ENCODE results near the gene STXBP2. TPM values are rescaled to one million over a fixed set of nuclear protein-coding genes. Genes with fewer than 3 reads are reported as not detected.

Gene STXBP2
- total and polyA plus RNA-seq, 8 donors: 32.5 to 277 (median 41.7) TPM

DNA sequence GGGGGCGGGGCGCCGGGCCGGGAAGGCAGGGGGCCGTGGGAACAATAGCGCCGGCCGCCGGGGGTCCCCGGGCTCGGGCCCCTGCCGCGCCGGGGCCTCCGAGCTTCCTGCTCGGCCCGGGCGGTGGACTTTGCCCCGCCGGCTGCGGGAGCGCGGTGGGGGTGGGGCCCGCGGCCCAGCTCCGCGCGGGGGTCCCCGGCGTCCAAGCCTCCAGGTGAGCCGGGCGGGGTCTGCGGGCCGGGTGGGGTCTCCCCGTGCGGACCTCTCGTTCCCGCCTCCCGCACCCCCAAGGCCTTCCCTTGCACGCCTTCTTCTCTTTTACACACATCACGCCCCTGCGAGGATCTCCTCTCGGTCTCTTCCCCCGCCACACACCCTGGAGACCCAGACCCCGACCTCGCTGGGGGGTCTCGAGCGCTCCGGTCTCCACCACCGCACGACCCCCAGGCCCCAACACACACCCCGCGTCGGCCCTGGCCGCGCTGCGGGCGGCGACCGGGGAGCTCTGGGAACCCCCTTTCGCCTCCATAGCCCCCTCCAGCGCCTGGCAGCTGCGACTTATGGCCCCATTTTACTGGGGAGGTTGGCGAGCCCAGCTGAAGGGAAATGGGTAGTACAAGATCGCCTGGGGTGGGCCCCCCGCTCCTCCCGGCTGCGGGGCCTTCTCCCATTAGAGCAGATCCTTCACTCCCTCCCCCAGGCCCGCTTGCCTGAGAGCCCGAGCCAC, 40.5 kb upstream of the STXBP2 start:
- DNase-seq (no peak), ATAC-seq (peak; percentile 10)
- Histone ChIP-seq H3K9me3 (no peaks in the 10 kb centered on the region), H3K4me3 (peak overlapping the region; percentile 29 to 41), H3K27ac (no peak overlapping the region), H3K27me3 (peaks cover 20 to 70% of the 10 kb centered on the region in 2 donors), H3K4me1 (peaks cover 0 to 9% of the 10 kb centered on the region in 2 donors), H3K36me3 (no peaks in the 10 kb centered on the region)
- TF ChIP-seq, protein P1, sequence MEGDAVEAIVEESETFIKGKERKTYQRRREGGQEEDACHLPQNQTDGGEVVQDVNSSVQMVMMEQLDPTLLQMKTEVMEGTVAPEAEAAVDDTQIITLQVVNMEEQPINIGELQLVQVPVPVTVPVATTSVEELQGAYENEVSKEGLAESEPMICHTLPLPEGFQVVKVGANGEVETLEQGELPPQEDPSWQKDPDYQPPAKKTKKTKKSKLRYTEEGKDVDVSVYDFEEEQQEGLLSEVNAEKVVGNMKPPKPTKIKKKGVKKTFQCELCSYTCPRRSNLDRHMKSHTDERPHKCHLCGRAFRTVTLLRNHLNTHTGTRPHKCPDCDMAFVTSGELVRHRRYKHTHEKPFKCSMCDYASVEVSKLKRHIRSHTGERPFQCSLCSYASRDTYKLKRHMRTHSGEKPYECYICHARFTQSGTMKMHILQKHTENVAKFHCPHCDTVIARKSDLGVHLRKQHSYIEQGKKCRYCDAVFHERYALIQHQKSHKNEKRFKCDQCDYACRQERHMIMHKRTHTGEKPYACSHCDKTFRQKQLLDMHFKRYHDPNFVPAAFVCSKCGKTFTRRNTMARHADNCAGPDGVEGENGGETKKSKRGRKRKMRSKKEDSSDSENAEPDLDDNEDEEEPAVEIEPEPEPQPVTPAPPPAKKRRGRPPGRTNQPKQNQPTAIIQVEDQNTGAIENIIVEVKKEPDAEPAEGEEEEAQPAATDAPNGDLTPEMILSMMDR (IDR thresholded peaks at IDR 0.05): no peak
- intact Hi-C loops (cut with DNase I): no loop called here

DNA sequence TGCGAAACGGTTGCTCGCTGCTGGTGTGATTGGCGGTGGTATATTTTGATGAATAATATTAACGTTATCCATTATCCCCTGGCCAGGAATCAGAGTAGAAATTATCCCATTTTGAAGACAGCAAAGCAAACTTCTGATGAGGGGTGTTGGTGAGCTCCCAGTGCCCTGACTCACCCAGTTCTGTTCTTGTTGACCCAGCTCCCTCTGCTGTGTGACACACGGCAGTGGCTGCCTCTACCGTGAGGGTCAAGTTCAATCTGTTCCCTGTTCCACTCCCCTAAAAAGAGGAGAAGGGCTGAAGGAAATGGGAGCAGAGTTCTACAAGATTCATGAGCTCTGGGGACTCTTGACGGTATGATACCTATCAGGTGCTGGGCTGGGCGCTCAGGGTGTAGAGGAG, 39.2 kb upstream of the STXBP2 start:
- Histone ChIP-seq H3K4me3 (no peak overlapping the region), H3K9me3 (no peaks in the 10 kb centered on the region), H3K27me3 (peaks cover 20 to 77% of the 10 kb centered on the region in 2 donors), H3K36me3 (no peaks in the 10 kb centered on the region), H3K4me1 (peaks cover 0 to 9% of the 10 kb centered on the region in 2 donors), H3K27ac (no peak overlapping the region)
- DNase-seq: no peak
- ATAC-seq: peak; percentile 27
- TF ChIP-seq, protein P1 (IDR thresholded peaks at IDR 0.05): no peak
- intact Hi-C loops (cut with DNase I): no loop called here

DNA sequence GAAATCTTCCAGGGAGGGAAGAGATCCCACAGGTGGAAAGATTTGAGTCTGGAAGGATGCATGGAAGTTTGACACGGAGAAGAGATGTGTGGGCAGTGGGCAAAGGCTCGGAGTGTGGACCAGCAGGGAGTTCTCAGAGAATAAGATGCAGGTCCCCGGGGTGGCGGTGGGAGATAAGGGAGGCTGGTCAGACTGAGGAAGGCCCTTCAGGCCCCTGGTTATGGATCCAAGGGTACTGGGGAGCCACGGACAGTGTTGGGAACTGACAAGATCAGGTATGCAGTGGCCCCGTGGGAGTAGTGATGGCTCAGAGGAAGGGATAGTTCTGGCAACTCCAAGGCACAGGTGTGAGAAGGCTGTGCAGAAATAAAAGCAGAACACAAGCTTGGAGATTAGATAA, 38.7 kb upstream of the STXBP2 start:
- H3K27ac ChIP-seq: no peak overlapping the region
- TF ChIP-seq, protein P1 (IDR thresholded peaks at IDR 0.05): no peak
- intact Hi-C loops (cut with DNase I): no loop called here
- H3K27me3 ChIP-seq: peaks cover 20 to 76% of the 10 kb centered on the region in 2 donors
- H3K4me1 ChIP-seq: peaks cover 0 to 9% of the 10 kb centered on the region in 2 donors
- DNase-seq (no peak), ATAC-seq (no peak)
- H3K9me3 ChIP-seq: no peaks in the 10 kb centered on the region
- H3K4me3 ChIP-seq: no peak overlapping the region
- H3K36me3 ChIP-seq: no peaks in the 10 kb centered on the region

DNA sequence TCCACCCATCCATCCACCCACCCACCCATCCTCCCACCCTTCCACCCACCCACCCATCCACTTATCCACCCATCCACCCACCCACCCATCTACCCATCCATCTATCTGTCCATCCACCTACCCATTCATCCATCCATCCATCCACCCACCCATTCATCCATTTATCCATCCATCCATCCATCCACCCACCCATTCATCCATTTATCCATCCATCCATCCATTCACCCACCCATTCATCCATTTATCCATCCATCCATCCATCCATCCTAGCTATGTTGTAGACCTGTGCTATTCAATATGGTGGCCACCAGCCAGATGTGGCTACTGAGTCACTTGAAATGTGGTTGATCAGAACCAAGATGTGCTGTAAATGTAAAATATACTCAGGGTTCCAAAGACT, 36.2 kb upstream of the STXBP2 start:
- Histone ChIP-seq H3K27me3 (peaks cover 13 to 68% of the 10 kb centered on the region in 2 donors), H3K27ac (no peak overlapping the region), H3K9me3 (no peaks in the 10 kb centered on the region), H3K36me3 (no peaks in the 10 kb centered on the region), H3K4me1 (peaks cover 0 to 9% of the 10 kb centered on the region in 2 donors), H3K4me3 (no peak overlapping the region)
- intact Hi-C loops (cut with DNase I): no loop called here
- TF ChIP-seq, protein P1 (IDR thresholded peaks at IDR 0.05): no peak
- DNase-seq: no peak
- no peak for ATAC-seq

DNA sequence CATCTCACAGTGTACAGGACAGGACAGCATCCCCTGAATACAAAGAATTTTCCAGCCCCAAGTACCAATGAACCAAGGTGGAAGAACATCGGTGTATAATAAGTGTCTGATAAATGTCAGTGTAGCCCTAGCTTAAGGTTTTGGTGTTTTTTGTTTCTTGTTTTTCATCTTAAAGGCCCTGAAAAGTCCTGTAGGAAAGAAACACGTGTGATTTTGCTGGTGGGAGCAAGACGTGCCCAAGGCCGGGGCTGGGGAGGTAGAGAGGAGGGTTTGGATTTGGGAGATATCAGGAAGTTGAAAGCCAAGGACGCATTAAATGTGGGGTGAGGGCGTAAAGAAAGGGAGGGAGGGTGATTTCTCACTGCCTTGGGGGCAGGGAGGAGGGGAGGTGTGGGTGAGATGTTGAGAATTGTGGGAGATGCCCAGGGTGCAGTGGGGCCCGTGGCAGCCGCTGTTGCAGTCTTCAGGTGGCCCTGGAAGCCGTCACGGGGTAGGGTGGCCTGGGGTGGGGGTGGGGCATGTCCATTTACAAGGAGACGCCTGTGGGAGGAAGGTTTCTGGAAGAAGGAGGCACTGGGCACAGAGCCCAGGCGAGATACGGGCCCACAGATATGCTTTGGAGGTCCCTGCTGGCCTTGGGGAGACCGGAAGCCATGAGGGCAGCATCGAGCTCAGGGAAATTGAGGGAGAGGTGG, 34.5 kb upstream of the STXBP2 start:
- Histone ChIP-seq H3K36me3 (no peaks in the 10 kb centered on the region), H3K27ac (peak overlapping the region in 1 of 2 donors; percentile 7), H3K27me3 (peaks cover under 1 to 52% of the 10 kb centered on the region in 2 donors), H3K4me3 (no peak overlapping the region), H3K4me1 (no peaks in the 10 kb centered on the region), H3K9me3 (no peaks in the 10 kb centered on the region)
- DNase-seq (peak in 2 of 4 donors; percentile 16 to 56), ATAC-seq (peak; percentile 72)
- TF ChIP-seq, protein P1 (IDR thresholded peaks at IDR 0.05): no peak
- intact Hi-C loops (cut with DNase I): no loop called here
